Testis (tissue), 2 donors: Measurements from ENCODE around the gene ZNF497.

Source experiments
- CTCF ChIP-seq, 3 experiments: fragments of 450-650 bp in 2 of 3; fragments of 200-600 bp in 1 of 3; sonication (generic) in 1 of 3; IDR thresholded peaks; one replicate each; pipeline ENCODE4 v1.5.1; 2016 to 2019; ENCODE audit warnings: antibody characterized with exemption in 3 of 3, mild to moderate bottlenecking in 2 of 3, moderate library complexity in 1 of 3
- POLR2A ChIP-seq: fragments of 450-650 bp; IDR thresholded peaks from one replicate; pipeline ENCODE4 v1.6.1; 2017; ENCODE audit warnings: antibody characterized with exemption, mild to moderate bottlenecking, moderate library complexity

- TF ChIP-seq CTCF (IDR thresholded peaks at IDR 0.05) = no peak
- TF ChIP-seq POLR2A = no peak
Observed at GRCh38 chr19:58401840-58402421, 39.4 kb upstream of the ZNF497 start.
